CD8-positive, alpha-beta memory T cell (primary cell): ENCODE measurements around the gene CACHD1. TPM values are rescaled to one million over a fixed set of nuclear protein-coding genes. Genes with fewer than 3 reads are reported as not detected.

ENCODE experiments used
- CTCF ChIA-PET: fragments of 350-600 bp; sonication (Branson Sonifier 250); formaldehyde crosslinking; loops from one replicate; lab custom pipeline; 2021; ENCODE audit warnings: antibody characterized with exemption; lab: Charles Lee
- POLR2A ChIA-PET: fragments of 350-600 bp; sonication (Branson Sonifier 250); formaldehyde crosslinking; loops from one replicate; lab custom pipeline; 2021; ENCODE audit warnings: antibody characterized with exemption; lab: Charles Lee
- DNase-seq, 5 donors: peaks; one replicate each; pipeline versions ENCODE4 v3.0.0 to v3.0.0-alpha.2; 2020 to 2022; ENCODE audit warnings: mixed read lengths in 1 of 5
- H3K27ac ChIP-seq: one replicate; pipeline ENCODE4 v1.7.0; 2013; ENCODE audit warnings: low read depth, mild to moderate bottlenecking, low read length, moderate library complexity
- H3K27me3 ChIP-seq: 2 replicates; pipeline ENCODE4 v1.7.0; 2013; ENCODE audit warnings: low read length, mild to moderate bottlenecking; ENCODE audit not compliant: insufficient read depth, poor library complexity, severe bottlenecking
- H3K36me3 ChIP-seq: 2 replicates; pipeline ENCODE4 v1.7.0; 2013; ENCODE audit warnings: mild to moderate bottlenecking, low read length, moderate library complexity; ENCODE audit not compliant: insufficient read depth
- H3K4me1 ChIP-seq: 2 replicates; pipeline ENCODE4 v1.7.0; 2013; ENCODE audit warnings: mild to moderate bottlenecking, low read length, moderate library complexity; ENCODE audit not compliant: insufficient read depth
- H3K4me3 ChIP-seq: 2 replicates; pipeline ENCODE4 v1.7.0; 2013; ENCODE audit warnings: mild to moderate bottlenecking, low read length
- H3K9me3 ChIP-seq: 2 replicates; pipeline ENCODE4 v1.7.0; 2013; ENCODE audit warnings: mild to moderate bottlenecking, low read length
- H3K27ac Mint-ChIP-seq, 8 donors: one replicate each; pipeline ENCODE4 v1.8.0; 2020 to 2021; ENCODE audit warnings: mixed read lengths in 8 of 8, mild to moderate bottlenecking in 6 of 8, inconsistent platforms in 3 of 8, moderate library complexity in 3 of 8
- H3K27me3 Mint-ChIP-seq, 2 donors: one replicate each; pipeline ENCODE4 v1.8.0; 2020 to 2021; ENCODE audit warnings: mixed read lengths in 2 of 2, mild to moderate bottlenecking in 1 of 2, moderate library complexity in 1 of 2
- H3K36me3 Mint-ChIP-seq, 3 donors: one replicate each; pipeline ENCODE4 v1.8.0; 2020 to 2021; ENCODE audit warnings: mixed read lengths in 3 of 3, inconsistent platforms in 1 of 3, mild to moderate bottlenecking in 1 of 3
- H3K4me1 Mint-ChIP-seq, 3 donors: one replicate each; pipeline ENCODE4 v1.8.0; 2020 to 2021; ENCODE audit warnings: mixed read lengths in 3 of 3, inconsistent platforms in 1 of 3, mild to moderate bottlenecking in 1 of 3
- H3K4me3 Mint-ChIP-seq, 7 donors: one replicate each; pipeline ENCODE4 v1.8.0; 2020 to 2021; ENCODE audit warnings: mixed read lengths in 7 of 7, mild to moderate bottlenecking in 6 of 7, moderate library complexity in 4 of 7, inconsistent platforms in 2 of 7
- H3K9me3 Mint-ChIP-seq, 5 donors: one replicate each; pipeline ENCODE4 v1.8.0; 2020 to 2022; ENCODE audit warnings: mixed read lengths in 5 of 5, mild to moderate bottlenecking in 3 of 5, moderate library complexity in 2 of 5, inconsistent platforms in 1 of 5
- polyA plus RNA-seq: library from polyadenylated mRNA; unstranded; fragments of 300-500 nt; fragmentation: Illumina TruSeq; gene quantifications from one replicate; pipeline ENCODE4 v1.2.3, GENCODE V29; 2021
- total RNA-seq, 2 experiments: library from RNA; stranded (reverse); gene quantifications; one replicate each; pipeline ENCODE4 v1.2.3, GENCODE V29; 2021

Gene CACHD1
- under 1 TPM; 0.35 TPM for total RNA-seq
- not detected for polyA plus RNA-seq

DNA sequence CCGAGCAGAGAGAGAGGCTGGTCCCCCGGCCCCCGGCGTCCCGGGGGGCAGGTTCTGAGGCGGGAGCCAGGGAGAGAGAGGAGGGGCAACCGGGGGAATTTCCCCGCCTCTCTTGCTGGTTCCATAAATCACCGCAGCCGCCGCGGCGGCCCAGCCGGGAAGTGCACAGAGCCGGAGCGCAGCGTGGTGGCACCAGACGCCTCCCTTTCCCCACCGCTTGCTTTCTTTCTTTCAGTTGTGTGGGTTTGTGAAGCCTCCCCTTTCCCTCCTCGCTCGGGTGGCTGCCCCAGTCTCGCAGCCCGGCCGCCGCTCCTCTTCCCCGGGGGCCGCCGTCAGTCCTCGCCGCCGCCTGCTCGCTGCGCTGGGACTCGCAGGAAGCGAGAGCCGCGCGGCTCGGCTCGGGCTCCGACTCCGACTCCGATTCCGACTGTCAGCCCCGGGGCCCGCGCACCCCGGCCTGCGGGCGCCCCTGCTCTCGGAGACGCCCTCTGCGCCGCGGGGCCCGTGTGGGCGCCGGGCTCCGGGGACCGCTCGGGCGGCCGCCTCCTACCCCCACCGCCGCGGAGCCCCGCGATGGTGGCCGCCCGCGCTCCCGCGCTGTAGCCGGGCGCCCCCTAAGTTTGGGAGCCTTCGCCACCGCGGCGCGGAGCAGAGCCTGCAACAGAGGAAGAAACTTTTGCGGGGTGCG is at the start of gene CACHD1:
Gene CACHD1 (plus strand): TSS at position 153 of the 688 bp plus-strand sequence. CDS start 616 bp downstream, outside the sequence.
- H3K27me3 ChIP-seq, result no peaks in the 10 kb centered on the region
- ChIA-PET POLR2A (no interaction called here), CTCF (no interaction called here)
- no peaks in the 10 kb centered on the region for H3K4me1 ChIP-seq
- peaks cover 35 to 61% of the 10 kb centered on the region in 2 donors for H3K27me3 Mint-ChIP-seq
- no peaks in the 10 kb centered on the region for H3K36me3 ChIP-seq
- no peak within 1 kb of the TSS for H3K27ac ChIP-seq
- H3K36me3 Mint-ChIP-seq, result peaks cover 0 to 4% (median 0%) of the 10 kb centered on the region in 3 donors
- H3K4me3 Mint-ChIP-seq, result peak within 1 kb of the TSS in 6 of 7 donors; percentile 60 to 85 (median 74)
- peak within 1 kb of the TSS; percentile 26 for H3K4me3 ChIP-seq
- peaks cover 0 to 3% (median 0%) of the 10 kb centered on the region in 5 donors for H3K9me3 Mint-ChIP-seq
- peak in 2 of 5 donors; percentile 8 to 75 for DNase-seq
- H3K4me1 Mint-ChIP-seq, result peaks cover 12 to 17% (median 13%) of the 10 kb centered on the region in 3 donors
- peak within 1 kb of the TSS in 1 of 8 donors; percentile 61 for H3K27ac Mint-ChIP-seq
- no peaks in the 10 kb centered on the region for H3K9me3 ChIP-seq

DNA sequence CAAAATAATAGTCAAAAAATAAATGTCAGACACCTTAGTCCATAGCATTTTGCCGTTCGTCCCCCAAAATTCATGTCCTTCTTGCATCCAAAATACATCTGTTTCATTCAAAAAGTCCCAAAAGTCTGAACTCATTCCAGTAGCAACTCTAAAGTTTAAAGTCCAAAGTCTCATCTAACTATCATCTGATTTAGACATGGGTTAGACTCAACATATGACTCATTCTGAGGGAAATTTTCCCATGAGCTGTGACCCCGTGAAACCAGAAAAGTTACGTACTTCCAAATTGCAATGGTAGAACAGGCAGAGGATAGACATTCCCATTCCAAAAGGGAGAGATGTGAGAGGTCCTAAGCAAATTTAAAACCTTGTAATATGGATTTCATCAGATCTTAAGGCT is 48.6 kb upstream of the CACHD1 start:
- no peak overlapping the region for H3K27ac ChIP-seq
- H3K9me3 ChIP-seq, result no peaks in the 10 kb centered on the region
- Mint-ChIP-seq H3K27me3 (peaks cover 0 to 5% of the 10 kb centered on the region in 2 donors), H3K4me1 (no peaks in the 10 kb centered on the region), H3K36me3 (no peaks in the 10 kb centered on the region), H3K9me3 (peaks cover 0 to 2% (median 0%) of the 10 kb centered on the region in 5 donors), H3K27ac (no peak overlapping the region), H3K4me3 (no peak overlapping the region)
- no peak for DNase-seq
- no peaks in the 10 kb centered on the region for H3K4me1 ChIP-seq
- H3K27me3 ChIP-seq, result no peaks in the 10 kb centered on the region
- no peaks in the 10 kb centered on the region for H3K36me3 ChIP-seq
- ChIA-PET POLR2A (no interaction called here), CTCF (no interaction called here)
- H3K4me3 ChIP-seq, result no peak overlapping the region

DNA sequence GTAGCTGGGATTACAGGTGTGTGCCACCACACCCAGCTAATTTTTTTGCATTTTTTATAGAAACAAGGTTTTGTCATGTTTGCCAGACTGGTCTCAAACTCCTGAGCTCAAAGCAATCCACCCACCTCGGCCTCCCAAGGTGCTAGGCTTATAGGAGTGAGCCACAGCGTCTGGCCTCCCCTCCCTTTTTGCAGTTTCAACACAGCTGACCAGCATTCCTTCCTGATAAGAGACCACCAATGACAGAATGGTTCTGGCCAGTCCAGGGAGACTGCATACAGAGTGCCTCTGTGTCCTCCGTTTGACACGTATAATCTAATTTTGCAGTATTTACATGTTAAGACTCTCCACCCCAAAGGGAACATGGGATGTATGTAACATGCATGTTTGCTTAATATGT is 46.4 kb upstream of the CACHD1 start:
- Histone ChIP-seq H3K4me1 (no peaks in the 10 kb centered on the region), H3K27ac (no peak overlapping the region), H3K36me3 (no peaks in the 10 kb centered on the region), H3K9me3 (no peaks in the 10 kb centered on the region), H3K27me3 (no peaks in the 10 kb centered on the region), H3K4me3 (no peak overlapping the region)
- H3K36me3 Mint-ChIP-seq, result no peaks in the 10 kb centered on the region
- H3K27ac Mint-ChIP-seq, result no peak overlapping the region
- DNase-seq, result no peak
- POLR2A ChIA-PET, result no interaction called here
- H3K27me3 Mint-ChIP-seq, result peaks cover 0 to 5% of the 10 kb centered on the region in 2 donors
- CTCF ChIA-PET, result interaction anchor here (0.8 kb wide), 1 partner anchor 11 kb away, joined by 4 read pairs; no protein-coding TSS in a partner anchor
- H3K9me3 Mint-ChIP-seq, result no peaks in the 10 kb centered on the region
- no peaks in the 10 kb centered on the region for H3K4me1 Mint-ChIP-seq
- no peak overlapping the region for H3K4me3 Mint-ChIP-seq

DNA sequence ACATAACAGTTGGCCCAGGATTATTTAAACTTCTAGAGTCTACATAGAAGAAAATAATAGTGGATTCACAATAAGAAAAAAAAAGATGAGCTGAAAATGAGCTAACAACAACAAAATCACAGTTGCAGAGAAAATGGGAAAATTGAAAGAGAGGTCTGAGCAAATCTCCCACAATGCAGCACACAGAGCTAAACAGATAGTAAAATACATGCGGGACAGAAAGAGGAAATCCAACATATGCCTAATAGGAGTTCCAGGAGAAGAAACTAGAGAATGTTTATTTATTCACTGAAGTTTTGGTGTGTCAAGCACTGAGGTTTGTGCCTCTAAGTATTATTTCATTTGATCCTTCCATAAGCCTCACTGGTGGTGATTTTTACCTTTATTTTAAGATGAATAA is 45.5 kb upstream of the CACHD1 start:
- CTCF ChIA-PET, result no interaction called here
- Mint-ChIP-seq H3K4me1 (no peaks in the 10 kb centered on the region), H3K27ac (no peak overlapping the region), H3K27me3 (peaks cover 0 to 5% of the 10 kb centered on the region in 2 donors), H3K36me3 (no peaks in the 10 kb centered on the region), H3K9me3 (no peaks in the 10 kb centered on the region), H3K4me3 (no peak overlapping the region)
- H3K4me1 ChIP-seq, result no peaks in the 10 kb centered on the region
- H3K27ac ChIP-seq, result no peak overlapping the region
- no peak overlapping the region for H3K4me3 ChIP-seq
- no peaks in the 10 kb centered on the region for H3K36me3 ChIP-seq
- no peak for DNase-seq
- POLR2A ChIA-PET, result no interaction called here
- no peaks in the 10 kb centered on the region for H3K27me3 ChIP-seq
- H3K9me3 ChIP-seq, result no peaks in the 10 kb centered on the region

DNA sequence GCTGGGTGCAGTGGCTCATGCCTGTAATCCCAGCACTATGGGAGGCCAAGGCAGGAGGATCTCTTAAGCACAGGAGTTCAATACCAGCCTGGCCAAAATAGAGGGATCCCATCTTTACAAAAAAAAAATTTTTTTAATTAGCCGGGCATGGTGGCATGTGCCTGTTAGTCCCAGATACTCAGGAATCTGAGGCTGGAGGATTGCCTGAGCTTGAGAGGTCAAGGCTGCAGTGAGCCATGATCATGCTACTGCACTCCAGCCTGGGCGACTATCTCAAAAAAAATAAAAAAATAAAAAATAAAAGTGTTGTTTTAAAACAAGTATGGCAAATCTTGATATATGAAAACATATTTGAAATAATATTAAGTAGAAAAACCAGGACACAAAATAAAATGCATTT is 44.4 kb upstream of the CACHD1 start:
- Histone ChIP-seq H3K9me3 (no peaks in the 10 kb centered on the region), H3K4me3 (no peak overlapping the region), H3K36me3 (no peaks in the 10 kb centered on the region), H3K4me1 (no peaks in the 10 kb centered on the region), H3K27me3 (no peaks in the 10 kb centered on the region), H3K27ac (no peak overlapping the region)
- Mint-ChIP-seq H3K9me3 (no peaks in the 10 kb centered on the region), H3K4me3 (no peak overlapping the region), H3K27ac (no peak overlapping the region), H3K36me3 (no peaks in the 10 kb centered on the region), H3K27me3 (peaks cover 0 to 5% of the 10 kb centered on the region in 2 donors), H3K4me1 (no peaks in the 10 kb centered on the region)
- CTCF ChIA-PET, result no interaction called here
- no peak for DNase-seq
- POLR2A ChIA-PET, result no interaction called here

DNA sequence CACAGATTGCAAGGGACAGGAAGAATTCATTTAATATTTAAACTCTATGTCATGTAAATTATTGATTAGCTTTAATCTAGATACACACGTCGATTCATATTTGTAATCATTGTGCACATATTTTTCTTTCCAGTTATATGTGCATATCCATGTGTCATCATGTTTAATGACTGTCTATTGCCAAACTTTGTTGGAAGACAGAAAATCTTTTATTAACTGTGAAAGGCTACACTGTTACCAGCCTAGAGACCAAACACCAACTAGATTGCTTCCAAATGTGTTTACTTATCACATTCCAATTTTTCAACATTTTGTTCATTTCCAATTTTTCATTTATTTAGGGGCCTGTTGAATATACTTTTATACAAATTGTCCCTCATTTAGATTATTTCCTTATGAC is 43.2 kb upstream of the CACHD1 start:
- ChIA-PET POLR2A (no interaction called here), CTCF (no interaction called here)
- no peak overlapping the region for H3K27ac Mint-ChIP-seq
- H3K4me1 ChIP-seq, result no peaks in the 10 kb centered on the region
- DNase-seq, result no peak
- no peak overlapping the region for H3K4me3 ChIP-seq
- H3K4me1 Mint-ChIP-seq, result no peaks in the 10 kb centered on the region
- H3K27me3 Mint-ChIP-seq, result peaks cover 0 to 3% of the 10 kb centered on the region in 2 donors
- no peaks in the 10 kb centered on the region for H3K9me3 Mint-ChIP-seq
- H3K27me3 ChIP-seq, result no peaks in the 10 kb centered on the region
- H3K9me3 ChIP-seq, result no peaks in the 10 kb centered on the region
- H3K4me3 Mint-ChIP-seq, result no peak overlapping the region
- H3K36me3 Mint-ChIP-seq, result no peaks in the 10 kb centered on the region
- H3K36me3 ChIP-seq, result no peaks in the 10 kb centered on the region
- no peak overlapping the region for H3K27ac ChIP-seq

DNA sequence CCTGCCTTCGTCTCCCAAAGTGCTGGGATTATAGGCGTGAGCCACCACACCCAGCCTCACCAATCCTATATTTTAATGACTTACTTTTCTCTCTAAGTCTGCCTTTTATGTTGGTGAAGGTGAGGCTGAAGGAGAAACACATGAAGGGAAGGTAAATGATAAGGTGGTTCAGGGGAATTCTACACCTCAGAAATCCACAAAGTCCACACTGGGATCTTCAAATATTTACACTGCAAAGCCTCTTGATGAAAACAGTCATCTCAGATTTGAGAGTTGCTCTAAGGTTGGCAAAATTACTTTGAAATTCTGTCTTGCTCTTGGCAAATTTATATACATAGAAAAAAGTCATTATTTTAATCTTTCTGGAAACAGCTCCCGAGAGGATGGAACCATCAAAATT is 42.0 kb upstream of the CACHD1 start:
- H3K4me1 ChIP-seq, result no peaks in the 10 kb centered on the region
- no peak overlapping the region for H3K4me3 ChIP-seq
- CTCF ChIA-PET, result no interaction called here
- H3K9me3 Mint-ChIP-seq, result no peaks in the 10 kb centered on the region
- no peak for DNase-seq
- no peak overlapping the region for H3K27ac ChIP-seq
- POLR2A ChIA-PET, result no interaction called here
- no peaks in the 10 kb centered on the region for H3K36me3 ChIP-seq
- no peaks in the 10 kb centered on the region for H3K27me3 ChIP-seq
- no peak overlapping the region for H3K4me3 Mint-ChIP-seq
- peaks cover 0 to 6% of the 10 kb centered on the region in 2 donors for H3K27me3 Mint-ChIP-seq
- no peak overlapping the region for H3K27ac Mint-ChIP-seq
- no peaks in the 10 kb centered on the region for H3K9me3 ChIP-seq
- H3K4me1 Mint-ChIP-seq, result no peaks in the 10 kb centered on the region
- no peaks in the 10 kb centered on the region for H3K36me3 Mint-ChIP-seq

DNA sequence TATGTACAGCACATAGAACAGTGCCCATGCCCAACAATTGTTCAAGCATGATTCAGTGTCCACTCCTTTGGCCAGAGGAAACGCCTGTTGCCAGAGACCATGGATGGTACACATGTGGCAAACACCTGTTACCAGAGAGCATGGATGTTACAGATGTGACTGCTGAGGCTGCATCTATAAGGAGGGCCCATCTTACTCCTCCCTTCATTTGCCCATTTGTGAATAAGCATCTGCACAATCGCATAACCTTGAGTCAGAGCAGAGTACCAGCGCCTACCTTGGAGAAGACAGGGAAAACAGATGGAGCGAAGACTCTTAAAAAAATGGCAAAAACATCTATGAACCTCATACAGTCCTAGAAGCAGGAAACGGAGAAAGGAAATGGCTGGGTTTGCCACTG is 36.6 kb upstream of the CACHD1 start:
- Histone ChIP-seq H3K27ac (no peak overlapping the region), H3K4me1 (no peaks in the 10 kb centered on the region), H3K36me3 (no peaks in the 10 kb centered on the region), H3K9me3 (no peaks in the 10 kb centered on the region), H3K27me3 (no peaks in the 10 kb centered on the region), H3K4me3 (no peak overlapping the region)
- Mint-ChIP-seq H3K27ac (no peak overlapping the region), H3K4me1 (no peaks in the 10 kb centered on the region), H3K27me3 (peaks cover 0 to 5% of the 10 kb centered on the region in 2 donors), H3K4me3 (no peak overlapping the region), H3K36me3 (no peaks in the 10 kb centered on the region), H3K9me3 (no peaks in the 10 kb centered on the region)
- ChIA-PET POLR2A (no interaction called here), CTCF (no interaction called here)
- no peak for DNase-seq
